ENCODE measurements around the gene MSH5. TPM values are rescaled to one million over a fixed set of nuclear protein-coding genes. Genes with fewer than 3 reads are reported as not detected.

MSH5 gene
- total and polyA plus RNA-seq, 2 of the 13 experiments (the other 11 are each of a cell fraction or from before 2014, with no cell fraction given): 10.2 to 38.7 TPM

DNA sequence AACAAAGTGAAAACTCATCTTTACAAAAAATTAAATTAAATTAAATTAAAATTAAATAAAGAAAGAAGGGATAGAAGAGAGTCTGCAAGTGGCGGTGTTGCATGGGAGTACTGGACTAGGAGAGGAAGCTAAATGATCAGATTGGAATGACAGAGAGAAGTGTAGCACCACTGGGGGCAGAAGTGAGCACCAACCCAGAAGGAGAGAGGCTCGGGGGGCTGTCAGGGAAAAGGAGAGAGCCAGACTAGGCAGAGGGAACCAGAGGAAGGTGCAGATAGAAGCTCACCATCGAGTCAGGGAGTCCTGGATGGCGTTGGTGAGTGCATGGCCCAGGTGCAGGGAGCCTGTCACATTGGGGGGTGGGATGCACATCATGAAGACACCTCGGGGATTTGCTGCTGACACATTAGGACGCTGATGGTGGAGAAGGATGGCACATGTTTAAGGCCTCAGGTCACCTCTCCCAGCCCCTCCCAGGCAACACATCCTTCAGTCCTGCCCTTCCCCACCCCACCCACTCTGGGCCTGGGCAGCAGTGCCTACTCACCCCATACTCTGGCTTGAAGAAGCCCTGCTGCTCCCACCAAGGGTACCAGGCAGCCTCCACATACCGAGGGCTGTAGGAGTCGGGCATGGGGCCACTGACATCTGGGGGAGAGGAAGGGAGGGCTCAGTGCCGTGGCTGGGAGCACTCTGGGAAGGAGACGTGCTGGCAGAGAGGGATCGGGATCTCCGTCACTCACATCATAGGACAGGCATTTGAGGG, 51.7 kb downstream of the MSH5 start (continued):
- TF ChIP-seq, protein P1, sequence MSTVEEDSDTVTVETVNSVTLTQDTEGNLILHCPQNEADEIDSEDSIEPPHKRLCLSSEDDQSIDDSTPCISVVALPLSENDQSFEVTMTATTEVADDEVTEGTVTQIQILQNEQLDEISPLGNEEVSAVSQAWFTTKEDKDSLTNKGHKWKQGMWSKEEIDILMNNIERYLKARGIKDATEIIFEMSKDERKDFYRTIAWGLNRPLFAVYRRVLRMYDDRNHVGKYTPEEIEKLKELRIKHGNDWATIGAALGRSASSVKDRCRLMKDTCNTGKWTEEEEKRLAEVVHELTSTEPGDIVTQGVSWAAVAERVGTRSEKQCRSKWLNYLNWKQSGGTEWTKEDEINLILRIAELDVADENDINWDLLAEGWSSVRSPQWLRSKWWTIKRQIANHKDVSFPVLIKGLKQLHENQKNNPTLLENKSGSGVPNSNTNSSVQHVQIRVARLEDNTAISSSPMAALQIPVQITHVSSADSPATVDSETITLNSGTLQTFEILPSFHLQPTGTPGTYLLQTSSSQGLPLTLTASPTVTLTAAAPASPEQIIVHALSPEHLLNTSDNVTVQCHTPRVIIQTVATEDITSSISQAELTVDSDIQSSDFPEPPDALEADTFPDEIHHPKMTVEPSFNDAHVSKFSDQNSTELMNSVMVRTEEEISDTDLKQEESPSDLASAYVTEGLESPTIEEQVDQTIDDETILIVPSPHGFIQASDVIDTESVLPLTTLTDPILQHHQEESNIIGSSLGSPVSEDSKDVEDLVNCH (CRISPR knock-in tag; IDR thresholded peaks at IDR 0.05): no peak
- TF ChIP-seq GABPB1 (CRISPR knock-in tag; IDR thresholded peaks at IDR 0.05) (0 out of 2 replicates have a peak, but pooled peaks have one; percentile 32), ZNF253 (CRISPR knock-in tag; IDR thresholded peaks at IDR 0.05; ENCODE audit: borderline replicate concordance) (0 out of 2 replicates have a peak, but pooled peaks have one; percentile 17), ZBTB1 (CRISPR knock-in tag; IDR thresholded peaks at IDR 0.05; ENCODE audit: borderline replicate concordance) (no peak), TP53 (CRISPR knock-in tag; conservative IDR thresholded peaks at IDR 0.05) (no peak), NFAT5 (CRISPR knock-in tag; IDR thresholded peaks at IDR 0.05) (no peak), ZBTB7B (CRISPR knock-in tag; IDR thresholded peaks at IDR 0.05) (peak; percentile 32; the same call in 1 of the 2 replicates), ZNF446 (CRISPR knock-in tag; IDR thresholded peaks at IDR 0.05) (no peak), HNF4A (CRISPR knock-in tag; IDR thresholded peaks at IDR 0.05) (no peak), ZNF512B (CRISPR knock-in tag; IDR thresholded peaks at IDR 0.05; ENCODE audit: borderline replicate concordance) (no peak), RFX1 (IDR thresholded peaks at IDR 0.05) (no peak), ZNF891 (CRISPR knock-in tag; IDR thresholded peaks at IDR 0.05) (peak; percentile 27; the same call in 1 of the 2 replicates), NFYC (CRISPR knock-in tag; IDR thresholded peaks at IDR 0.05) (no peak)
- TF ChIP-seq, protein P2, sequence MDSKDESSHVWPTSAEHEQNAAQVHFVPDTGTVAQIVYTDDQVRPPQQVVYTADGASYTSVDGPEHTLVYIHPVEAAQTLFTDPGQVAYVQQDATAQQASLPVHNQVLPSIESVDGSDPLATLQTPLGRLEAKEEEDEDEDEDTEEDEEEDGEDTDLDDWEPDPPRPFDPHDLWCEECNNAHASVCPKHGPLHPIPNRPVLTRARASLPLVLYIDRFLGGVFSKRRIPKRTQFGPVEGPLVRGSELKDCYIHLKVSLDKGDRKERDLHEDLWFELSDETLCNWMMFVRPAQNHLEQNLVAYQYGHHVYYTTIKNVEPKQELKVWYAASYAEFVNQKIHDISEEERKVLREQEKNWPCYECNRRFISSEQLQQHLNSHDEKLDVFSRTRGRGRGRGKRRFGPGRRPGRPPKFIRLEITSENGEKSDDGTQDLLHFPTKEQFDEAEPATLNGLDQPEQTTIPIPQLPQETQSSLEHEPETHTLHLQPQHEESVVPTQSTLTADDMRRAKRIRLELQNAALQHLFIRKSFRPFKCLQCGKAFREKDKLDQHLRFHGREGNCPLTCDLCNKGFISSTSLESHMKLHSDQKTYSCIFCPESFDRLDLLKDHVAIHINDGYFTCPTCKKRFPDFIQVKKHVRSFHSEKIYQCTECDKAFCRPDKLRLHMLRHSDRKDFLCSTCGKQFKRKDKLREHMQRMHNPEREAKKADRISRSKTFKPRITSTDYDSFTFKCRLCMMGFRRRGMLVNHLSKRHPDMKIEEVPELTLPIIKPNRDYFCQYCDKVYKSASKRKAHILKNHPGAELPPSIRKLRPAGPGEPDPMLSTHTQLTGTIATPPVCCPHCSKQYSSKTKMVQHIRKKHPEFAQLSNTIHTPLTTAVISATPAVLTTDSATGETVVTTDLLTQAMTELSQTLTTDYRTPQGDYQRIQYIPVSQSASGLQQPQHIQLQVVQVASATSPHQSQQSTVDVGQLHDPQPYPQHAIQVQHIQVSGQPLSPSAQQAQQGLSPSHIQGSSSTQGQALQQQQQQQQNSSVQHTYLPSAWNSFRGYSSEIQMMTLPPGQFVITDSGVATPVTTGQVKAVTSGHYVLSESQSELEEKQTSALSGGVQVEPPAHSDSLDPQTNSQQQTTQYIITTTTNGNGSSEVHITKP (CRISPR knock-in tag; IDR thresholded peaks at IDR 0.05; ENCODE audit: low read depth): peak; percentile 52; the same call in 1 of the 2 replicates

Measured in HepG2 (cell line).